Liver (tissue), 9 donors: ENCODE data around the gene FBXO33. TPM values are rescaled to one million over a fixed set of nuclear protein-coding genes. Genes with fewer than 3 reads are reported as not detected.

Source experiments
- DNase-seq: peaks from one replicate; pipeline ENCODE4 v3.0.0-alpha.2; 2017; ENCODE audit warnings: low spot score
- H3K27ac ChIP-seq, 2 donors: one replicate each; pipeline ENCODE4 v1.7.0; 2013; ENCODE audit warnings: inconsistent platforms in 2 of 2, low read length in 2 of 2, control low read depth in 1 of 2, low read depth in 1 of 2, mild to moderate bottlenecking in 1 of 2
- H3K27me3 ChIP-seq, 4 donors: one replicate each; pipeline versions ENCODE4 v1.6.1 to v1.7.0; 2013; ENCODE audit warnings: low read length in 3 of 4, inconsistent platforms in 1 of 4, mild to moderate bottlenecking in 1 of 4, moderate library complexity in 1 of 4; ENCODE audit not compliant: control insufficient read depth in 4 of 4, insufficient read depth in 4 of 4
- H3K36me3 ChIP-seq, 4 donors: one replicate each; pipeline versions ENCODE4 v1.6.1 to v1.7.0; 2013; ENCODE audit warnings: low read length in 3 of 4, mild to moderate bottlenecking in 3 of 4, low read depth in 1 of 4, moderate library complexity in 1 of 4; ENCODE audit not compliant: control insufficient read depth in 4 of 4, insufficient read depth in 3 of 4
- H3K4me1 ChIP-seq, 4 donors: one replicate each; pipeline versions ENCODE4 v1.6.1 to v1.7.0; 2013; ENCODE audit warnings: low read length in 3 of 4, mild to moderate bottlenecking in 3 of 4, moderate library complexity in 1 of 4; ENCODE audit not compliant: control insufficient read depth in 4 of 4, insufficient read depth in 4 of 4
- H3K4me3 ChIP-seq, 3 donors: one replicate each; pipeline versions ENCODE4 v1.6.1 to v1.7.0; 2013; ENCODE audit warnings: low read length in 3 of 3, control low read depth in 1 of 3, low read depth in 1 of 3, mild to moderate bottlenecking in 1 of 3
- H3K9ac ChIP-seq, 2 donors: one replicate each; pipeline ENCODE4 v1.7.0; 2013; ENCODE audit warnings: low read length in 2 of 2, mild to moderate bottlenecking in 2 of 2, moderate library complexity in 2 of 2, control low read depth in 1 of 2, low read depth in 1 of 2
- H3K9me3 ChIP-seq, 4 donors: one replicate each; pipeline versions ENCODE4 v1.6.1 to v1.7.0; 2013; ENCODE audit warnings: low read length in 3 of 4; ENCODE audit not compliant: control insufficient read depth in 4 of 4
- EGR1 ChIP-seq, 2 donors: IDR thresholded peaks; 2 replicates each; pipeline ENCODE4 v1.6.1; 2016 to 2018; ENCODE audit warnings: antibody characterized with exemption in 2 of 2, low read depth in 2 of 2
- FOXA1 ChIP-seq: IDR thresholded peaks from 2 replicates; pipeline ENCODE4 v1.6.1; 2016; ENCODE audit warnings: antibody characterized with exemption
- FOXA2 ChIP-seq: IDR thresholded peaks from 2 replicates; pipeline ENCODE4 v1.6.1; 2016; ENCODE audit warnings: antibody characterized with exemption
- HNF4A ChIP-seq, 2 donors: conservative IDR thresholded peaks; 2 replicates each; pipeline ENCODE4 v1.6.1; 2016; ENCODE audit warnings: antibody characterized with exemption in 2 of 2, mild to moderate bottlenecking in 2 of 2
- JUND ChIP-seq, 2 donors: IDR thresholded peaks; 2 replicates each; pipeline ENCODE4 v1.6.1; 2016; ENCODE audit warnings: antibody characterized with exemption in 2 of 2
- NR2F2 ChIP-seq: IDR thresholded peaks from 2 replicates; pipeline ENCODE4 v1.6.1; 2016; ENCODE audit warnings: antibody characterized with exemption
- RAD21 ChIP-seq, 2 donors: IDR thresholded peaks; 2 replicates each; pipeline ENCODE4 v1.6.1; 2016; ENCODE audit warnings: antibody characterized with exemption in 2 of 2, mild to moderate bottlenecking in 2 of 2
- RXRA ChIP-seq, 2 donors: IDR thresholded peaks; 2 replicates each; pipeline ENCODE4 v1.6.1; 2017 to 2018; ENCODE audit warnings: antibody characterized with exemption in 2 of 2, mild to moderate bottlenecking in 1 of 2
- SP1 ChIP-seq: IDR thresholded peaks from 2 replicates; pipeline ENCODE4 v1.6.1; 2018; ENCODE audit warnings: antibody characterized with exemption, mild to moderate bottlenecking
- TAF1 ChIP-seq: conservative IDR thresholded peaks from 2 replicates; pipeline ENCODE4 v1.6.1; 2016; ENCODE audit warnings: antibody characterized with exemption, mild to moderate bottlenecking
- WGBS: extraction: QIAGEN DNeasy Blood & Tissue Kit; methylation state at CpG from one replicate; pipeline ENCODE4 v1.1.7; 2013; 5-methylcytosine and 5-hydroxymethylcytosine counted together
- polyA plus RNA-seq, 2 donors: library from polyadenylated mRNA; stranded (reverse) in 1 of 2; unstranded in 1 of 2; fragments of 200-250 nt in 1 of 2; fragments of >200 nt in 1 of 2; fragmentation: Nextera tagmentation in 1 of 2; extraction: Ambion mirVana in 1 of 2; gene quantifications; one replicate each; pipeline versions ENCODE4 v1.2.1 to v1.2.3, GENCODE V29; 2013 to 2015
- total RNA-seq, 2 donors: library from RNA; depleted of rRNA; stranded (reverse); fragments of >200 nt; gene quantifications; one replicate each; pipeline ENCODE4 v1.2.3, GENCODE V29; 2014
- TF ChIP-seq, protein P1 (sequence below): fragments of 150-350 bp; IDR thresholded peaks from 2 replicates; pipeline ENCODE4 v1.5.1; 2017; ENCODE audit warnings: improper control_type of control experiment, low read depth, low read length; ENCODE audit not compliant: missing input control
- TF ChIP-seq, protein P2 (sequence below): IDR thresholded peaks from 2 replicates; pipeline ENCODE4 v1.6.1; 2016; ENCODE audit warnings: antibody characterized with exemption
- TF ChIP-seq, protein P3 (sequence below): IDR thresholded peaks from 2 replicates; pipeline ENCODE4 v1.6.1; 2016; ENCODE audit warnings: antibody characterized with exemption
- TF ChIP-seq, protein P4 (sequence below): IDR thresholded peaks from 2 replicates; pipeline ENCODE4 v1.6.1; 2016; ENCODE audit warnings: antibody characterized with exemption, mild to moderate bottlenecking
- TF ChIP-seq, protein P5 (sequence below): IDR thresholded peaks from 2 replicates; pipeline ENCODE4 v1.6.1; 2016; ENCODE audit warnings: antibody characterized with exemption
- donor health status: healthy.
- donor health status: healthy.
- donor health status: healthy.
- donor health status: healthy.
- donor health status: healthy.

The FBXO33 gene
- total and polyA plus RNA-seq, 4 donors, result 3.3 to 11.4 (median 6.1) TPM

DNA sequence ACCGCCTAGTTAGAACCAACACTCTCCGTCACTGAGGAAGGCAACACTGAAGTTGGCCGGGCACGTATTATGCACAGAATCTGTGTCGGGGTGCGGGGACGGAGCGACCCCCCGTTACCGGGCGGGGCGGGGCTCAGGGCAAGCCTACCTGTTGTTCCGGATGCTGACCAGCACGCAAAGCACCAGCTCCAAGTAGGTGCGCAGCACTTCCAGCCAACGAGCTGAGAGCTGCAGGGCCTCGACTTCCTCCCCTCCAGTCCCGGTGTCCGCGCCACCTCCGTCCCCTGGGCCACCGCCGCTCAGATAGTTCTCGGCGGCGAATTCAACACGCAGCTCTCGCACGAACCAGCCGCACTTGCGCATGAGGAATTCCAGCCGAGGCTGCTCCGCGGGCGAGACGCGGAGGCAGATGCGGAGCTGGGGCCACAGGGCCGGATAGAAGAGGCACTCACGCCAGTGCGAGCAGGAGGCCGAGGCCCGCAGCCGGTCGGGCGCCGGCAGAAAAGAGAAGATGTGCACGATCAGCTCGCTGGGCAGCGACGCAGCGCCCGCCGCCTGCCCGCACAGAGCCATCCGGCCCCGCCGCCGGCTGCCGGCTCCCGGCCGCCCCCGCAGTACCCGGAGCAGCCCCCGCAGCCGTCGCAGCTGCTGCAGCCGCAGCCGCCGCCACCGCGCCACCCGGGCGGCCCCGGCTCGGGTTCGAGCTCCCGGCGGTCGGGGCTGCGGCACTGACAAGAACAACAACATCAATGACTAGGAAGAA is 636 bp downstream of the FBXO33 start:
- peak overlapping the region; percentile 96 to 98 for H3K27ac ChIP-seq
- peaks cover 4 to 38% (median 23%) of the 10 kb centered on the region in 4 donors for H3K4me1 ChIP-seq
- H3K9me3 ChIP-seq, result no peaks in the 10 kb centered on the region
- H3K4me3 ChIP-seq, result peak overlapping the region; percentile 86 to 98 (median 88)
- peak overlapping the region; percentile 61 to 90 for H3K9ac ChIP-seq
- H3K27me3 ChIP-seq, result no peaks in the 10 kb centered on the region
- DNase-seq, result peak; percentile 67
- TF ChIP-seq NR2F2 (no peak), TAF1 (peak; percentile 37)
- no peaks in the 10 kb centered on the region for H3K36me3 ChIP-seq
- under 1% methylated on average over 81 of the region's 81 CpGs for WGBS

DNA sequence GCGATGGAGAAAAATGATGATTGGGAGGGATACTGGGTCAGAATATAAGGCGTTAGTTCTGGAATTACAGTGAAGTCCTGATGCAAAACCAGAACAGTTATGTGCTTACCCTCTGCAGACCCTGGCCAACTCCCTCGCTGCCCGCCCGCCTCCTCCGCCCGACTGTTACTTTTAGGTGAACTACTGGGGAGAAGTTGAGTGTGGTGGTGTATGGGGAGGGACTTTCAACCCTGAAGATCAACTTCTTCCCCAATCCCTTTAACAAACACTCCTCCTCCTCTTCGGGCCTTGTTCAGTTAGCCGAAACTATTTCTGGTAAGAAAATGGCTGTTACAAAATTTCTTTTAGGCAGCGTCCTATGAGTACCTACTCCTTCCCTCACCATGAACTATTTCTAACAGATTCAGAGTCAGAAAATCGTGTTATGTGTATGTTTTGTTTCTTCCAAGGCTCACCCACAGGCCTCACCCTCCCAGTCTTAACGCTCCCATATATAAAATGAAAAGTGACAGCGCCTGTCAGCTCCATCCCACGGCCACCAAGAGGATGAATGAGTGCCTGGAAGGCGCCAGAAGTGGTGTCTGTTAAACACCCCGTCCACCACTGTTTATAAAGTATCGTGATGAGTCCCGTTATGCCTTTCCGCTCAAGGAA is 1.3 kb downstream of the FBXO33 start:
- H3K4me3 ChIP-seq, result peak overlapping the region; percentile 86 to 98 (median 88)
- peak overlapping the region; percentile 96 to 98 for H3K27ac ChIP-seq
- 14% methylated on average over 19 of the region's 19 CpGs for WGBS
- H3K4me1 ChIP-seq, result peaks cover 4 to 42% (median 26%) of the 10 kb centered on the region in 4 donors
- no peaks in the 10 kb centered on the region for H3K27me3 ChIP-seq
- no peak for DNase-seq
- H3K9me3 ChIP-seq, result no peaks in the 10 kb centered on the region
- H3K36me3 ChIP-seq, result no peaks in the 10 kb centered on the region
- TF ChIP-seq, protein P1, sequence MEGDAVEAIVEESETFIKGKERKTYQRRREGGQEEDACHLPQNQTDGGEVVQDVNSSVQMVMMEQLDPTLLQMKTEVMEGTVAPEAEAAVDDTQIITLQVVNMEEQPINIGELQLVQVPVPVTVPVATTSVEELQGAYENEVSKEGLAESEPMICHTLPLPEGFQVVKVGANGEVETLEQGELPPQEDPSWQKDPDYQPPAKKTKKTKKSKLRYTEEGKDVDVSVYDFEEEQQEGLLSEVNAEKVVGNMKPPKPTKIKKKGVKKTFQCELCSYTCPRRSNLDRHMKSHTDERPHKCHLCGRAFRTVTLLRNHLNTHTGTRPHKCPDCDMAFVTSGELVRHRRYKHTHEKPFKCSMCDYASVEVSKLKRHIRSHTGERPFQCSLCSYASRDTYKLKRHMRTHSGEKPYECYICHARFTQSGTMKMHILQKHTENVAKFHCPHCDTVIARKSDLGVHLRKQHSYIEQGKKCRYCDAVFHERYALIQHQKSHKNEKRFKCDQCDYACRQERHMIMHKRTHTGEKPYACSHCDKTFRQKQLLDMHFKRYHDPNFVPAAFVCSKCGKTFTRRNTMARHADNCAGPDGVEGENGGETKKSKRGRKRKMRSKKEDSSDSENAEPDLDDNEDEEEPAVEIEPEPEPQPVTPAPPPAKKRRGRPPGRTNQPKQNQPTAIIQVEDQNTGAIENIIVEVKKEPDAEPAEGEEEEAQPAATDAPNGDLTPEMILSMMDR, result no peak
- TF ChIP-seq EGR1 (IDR thresholded peaks at IDR 0.05; ENCODE audit: low read depth in 2 of 2) (no peak), HNF4A (conservative IDR thresholded peaks at IDR 0.05) (no peak), FOXA2 (no peak)
- H3K9ac ChIP-seq, result peak overlapping the region; percentile 61 to 66

DNA sequence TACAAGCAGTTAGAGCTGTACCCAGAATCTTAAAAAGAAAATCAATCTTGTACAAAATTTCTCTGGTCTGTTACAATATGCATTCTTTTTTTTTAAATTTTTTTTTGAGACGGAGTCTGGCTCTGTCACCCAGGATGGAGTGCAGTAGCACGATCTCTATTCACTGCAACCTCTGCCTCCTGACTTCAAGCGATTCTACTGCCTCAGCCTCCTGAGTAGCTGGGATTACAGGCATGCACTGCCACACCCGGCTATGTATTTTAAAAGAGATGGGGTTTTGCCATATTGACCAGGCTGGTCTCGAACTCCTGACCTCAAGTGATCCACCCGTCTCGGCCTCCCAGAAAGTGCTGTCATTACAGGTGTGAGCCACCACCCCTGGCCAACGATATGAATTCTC is 4.1 kb downstream of the FBXO33 start:
- Histone ChIP-seq H3K9me3 (no peaks in the 10 kb centered on the region), H3K4me3 (no peak overlapping the region), H3K27me3 (no peaks in the 10 kb centered on the region), H3K36me3 (no peaks in the 10 kb centered on the region), H3K9ac (no peak overlapping the region), H3K27ac (no peak overlapping the region), H3K4me1 (peaks cover 2 to 40% (median 24%) of the 10 kb centered on the region in 4 donors)
- WGBS, result 95% methylated on average over 8 of the region's 8 CpGs
- DNase-seq, result no peak
- TF ChIP-seq, protein P2, sequence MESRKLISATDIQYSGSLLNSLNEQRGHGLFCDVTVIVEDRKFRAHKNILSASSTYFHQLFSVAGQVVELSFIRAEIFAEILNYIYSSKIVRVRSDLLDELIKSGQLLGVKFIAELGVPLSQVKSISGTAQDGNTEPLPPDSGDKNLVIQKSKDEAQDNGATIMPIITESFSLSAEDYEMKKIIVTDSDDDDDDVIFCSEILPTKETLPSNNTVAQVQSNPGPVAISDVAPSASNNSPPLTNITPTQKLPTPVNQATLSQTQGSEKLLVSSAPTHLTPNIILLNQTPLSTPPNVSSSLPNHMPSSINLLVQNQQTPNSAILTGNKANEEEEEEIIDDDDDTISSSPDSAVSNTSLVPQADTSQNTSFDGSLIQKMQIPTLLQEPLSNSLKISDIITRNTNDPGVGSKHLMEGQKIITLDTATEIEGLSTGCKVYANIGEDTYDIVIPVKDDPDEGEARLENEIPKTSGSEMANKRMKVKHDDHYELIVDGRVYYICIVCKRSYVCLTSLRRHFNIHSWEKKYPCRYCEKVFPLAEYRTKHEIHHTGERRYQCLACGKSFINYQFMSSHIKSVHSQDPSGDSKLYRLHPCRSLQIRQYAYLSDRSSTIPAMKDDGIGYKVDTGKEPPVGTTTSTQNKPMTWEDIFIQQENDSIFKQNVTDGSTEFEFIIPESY, result no peak
- TF ChIP-seq FOXA2 (no peak), RAD21 (IDR thresholded peaks at IDR 0.05) (no peak), FOXA1 (no peak), JUND (IDR thresholded peaks at IDR 0.05) (no peak), HNF4A (conservative IDR thresholded peaks at IDR 0.05) (no peak), TAF1 (no peak), RXRA (IDR thresholded peaks at IDR 0.05) (no peak), SP1 (no peak), NR2F2 (no peak), EGR1 (IDR thresholded peaks at IDR 0.05; ENCODE audit: low read depth in 2 of 2) (no peak)
- TF ChIP-seq, protein P1, result no peak
- TF ChIP-seq, protein P3, sequence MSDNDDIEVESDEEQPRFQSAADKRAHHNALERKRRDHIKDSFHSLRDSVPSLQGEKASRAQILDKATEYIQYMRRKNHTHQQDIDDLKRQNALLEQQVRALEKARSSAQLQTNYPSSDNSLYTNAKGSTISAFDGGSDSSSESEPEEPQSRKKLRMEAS, result no peak
- TF ChIP-seq, protein P4, sequence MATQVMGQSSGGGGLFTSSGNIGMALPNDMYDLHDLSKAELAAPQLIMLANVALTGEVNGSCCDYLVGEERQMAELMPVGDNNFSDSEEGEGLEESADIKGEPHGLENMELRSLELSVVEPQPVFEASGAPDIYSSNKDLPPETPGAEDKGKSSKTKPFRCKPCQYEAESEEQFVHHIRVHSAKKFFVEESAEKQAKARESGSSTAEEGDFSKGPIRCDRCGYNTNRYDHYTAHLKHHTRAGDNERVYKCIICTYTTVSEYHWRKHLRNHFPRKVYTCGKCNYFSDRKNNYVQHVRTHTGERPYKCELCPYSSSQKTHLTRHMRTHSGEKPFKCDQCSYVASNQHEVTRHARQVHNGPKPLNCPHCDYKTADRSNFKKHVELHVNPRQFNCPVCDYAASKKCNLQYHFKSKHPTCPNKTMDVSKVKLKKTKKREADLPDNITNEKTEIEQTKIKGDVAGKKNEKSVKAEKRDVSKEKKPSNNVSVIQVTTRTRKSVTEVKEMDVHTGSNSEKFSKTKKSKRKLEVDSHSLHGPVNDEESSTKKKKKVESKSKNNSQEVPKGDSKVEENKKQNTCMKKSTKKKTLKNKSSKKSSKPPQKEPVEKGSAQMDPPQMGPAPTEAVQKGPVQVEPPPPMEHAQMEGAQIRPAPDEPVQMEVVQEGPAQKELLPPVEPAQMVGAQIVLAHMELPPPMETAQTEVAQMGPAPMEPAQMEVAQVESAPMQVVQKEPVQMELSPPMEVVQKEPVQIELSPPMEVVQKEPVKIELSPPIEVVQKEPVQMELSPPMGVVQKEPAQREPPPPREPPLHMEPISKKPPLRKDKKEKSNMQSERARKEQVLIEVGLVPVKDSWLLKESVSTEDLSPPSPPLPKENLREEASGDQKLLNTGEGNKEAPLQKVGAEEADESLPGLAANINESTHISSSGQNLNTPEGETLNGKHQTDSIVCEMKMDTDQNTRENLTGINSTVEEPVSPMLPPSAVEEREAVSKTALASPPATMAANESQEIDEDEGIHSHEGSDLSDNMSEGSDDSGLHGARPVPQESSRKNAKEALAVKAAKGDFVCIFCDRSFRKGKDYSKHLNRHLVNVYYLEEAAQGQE, result no peak
- TF ChIP-seq, protein P5, sequence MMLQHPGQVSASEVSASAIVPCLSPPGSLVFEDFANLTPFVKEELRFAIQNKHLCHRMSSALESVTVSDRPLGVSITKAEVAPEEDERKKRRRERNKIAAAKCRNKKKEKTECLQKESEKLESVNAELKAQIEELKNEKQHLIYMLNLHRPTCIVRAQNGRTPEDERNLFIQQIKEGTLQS, result no peak
